HG02885 (cell line): ENCODE measurements around the gene SORBS1.
A peak's percentile ranks its signal among the peaks of the same experiment; 100 is the strongest.

Source experiments
- ATAC-seq: cut with Tn5 transposase; IDR thresholded peaks from one replicate; pipeline ENCODE4 v1.9.1; 2021; ENCODE audit warnings: mild to moderate bottlenecking; ENCODE audit not compliant: unreplicated experiment, poor library complexity

The SORBS1 gene

DNA sequence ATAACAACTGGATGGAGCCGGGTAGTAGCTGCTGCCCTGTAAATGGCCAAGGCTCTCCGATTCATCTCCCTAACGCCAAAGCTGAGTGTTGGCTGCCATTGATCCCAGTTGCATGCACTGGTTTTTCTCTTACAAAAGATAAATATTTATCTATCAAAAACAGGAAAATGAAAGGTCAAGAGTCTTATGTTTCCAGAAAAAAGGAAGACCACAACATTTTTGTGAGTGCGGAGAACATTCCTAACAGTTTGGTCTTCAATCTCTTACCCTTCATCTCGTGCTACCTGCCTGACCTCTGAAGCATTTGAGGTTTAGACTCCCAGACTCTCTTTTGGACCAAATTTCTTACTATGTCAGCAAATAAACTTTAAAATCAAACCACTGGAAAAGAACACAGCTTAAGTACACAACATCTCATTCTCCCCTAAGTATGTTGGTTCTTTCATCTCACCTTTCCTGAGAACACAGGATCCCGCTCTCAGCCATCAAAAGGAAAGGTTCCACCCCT, 61.6 kb downstream of the SORBS1 start:
- ATAC-seq: no peak

DNA sequence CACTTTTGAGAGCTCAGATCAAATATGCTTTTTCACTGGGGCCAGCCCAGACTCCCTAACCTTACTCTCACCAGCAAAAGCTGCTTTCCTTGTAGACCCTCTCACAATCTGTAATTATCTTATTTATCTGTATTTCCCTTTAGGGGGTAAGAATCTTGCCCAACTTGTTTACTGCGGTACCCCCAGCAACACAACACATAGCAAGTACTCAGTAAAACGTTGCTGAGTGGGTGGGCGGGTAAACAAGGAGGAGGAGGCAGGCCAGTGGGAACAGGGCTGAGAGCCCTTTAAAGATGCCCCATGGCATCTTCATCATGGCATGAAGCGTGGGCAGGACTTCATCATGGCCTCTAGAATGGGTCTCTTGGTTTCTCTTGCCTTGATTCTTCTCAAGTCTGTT, 64.2 kb downstream of the SORBS1 start:
- no peak for ATAC-seq

DNA sequence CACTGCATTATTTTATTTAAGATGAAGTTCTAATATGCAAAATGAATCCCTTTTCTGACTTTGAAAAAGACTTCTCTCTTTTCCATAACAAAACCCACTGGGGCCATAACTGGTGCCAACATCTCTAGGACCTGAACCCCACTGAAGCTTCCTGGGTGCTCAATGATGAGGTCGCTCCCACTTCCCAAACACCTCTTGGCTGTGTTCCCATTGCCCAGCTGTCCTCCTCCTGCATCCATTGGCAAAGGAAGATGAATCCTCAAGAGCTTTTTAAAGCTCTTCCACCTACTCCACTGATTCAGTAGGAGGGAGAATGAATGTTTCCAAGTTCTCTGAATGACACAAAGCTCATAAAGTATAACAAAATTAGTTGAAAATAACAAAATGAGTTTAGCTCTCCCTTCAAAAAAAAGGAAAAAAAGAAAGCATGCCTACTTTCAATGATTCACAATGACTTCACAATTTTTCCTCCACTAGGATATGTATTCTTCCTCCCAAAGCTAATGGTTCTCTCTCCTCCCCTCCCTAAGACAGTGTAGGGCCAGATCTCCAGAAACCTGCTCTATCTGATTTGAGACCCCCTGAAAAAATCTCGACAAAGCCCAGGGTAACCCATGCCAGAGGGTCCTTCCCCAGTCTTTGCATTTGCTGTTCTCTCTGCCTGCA, 64.8 kb downstream of the SORBS1 start:
- ATAC-seq: no peak

DNA sequence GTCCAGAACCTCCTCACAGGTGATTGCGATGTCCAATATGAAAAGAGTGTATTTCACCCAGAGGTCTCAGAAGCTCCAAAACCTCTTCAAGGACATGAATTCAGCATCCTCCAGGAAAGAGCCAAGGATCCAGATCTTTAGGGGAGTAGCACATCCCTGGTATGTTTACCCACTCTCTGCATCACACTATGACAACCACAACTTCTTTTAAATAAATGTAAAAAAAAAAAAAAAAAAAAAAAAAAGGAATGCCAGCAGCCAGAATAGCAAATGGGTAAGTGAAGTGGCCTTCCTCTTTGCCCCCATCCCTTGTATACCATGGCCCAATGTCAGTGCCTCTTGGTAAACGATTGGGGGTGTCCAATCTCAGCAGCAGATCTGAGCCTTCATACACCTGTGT, 67.3 kb downstream of the SORBS1 start:
- no peak for ATAC-seq

DNA sequence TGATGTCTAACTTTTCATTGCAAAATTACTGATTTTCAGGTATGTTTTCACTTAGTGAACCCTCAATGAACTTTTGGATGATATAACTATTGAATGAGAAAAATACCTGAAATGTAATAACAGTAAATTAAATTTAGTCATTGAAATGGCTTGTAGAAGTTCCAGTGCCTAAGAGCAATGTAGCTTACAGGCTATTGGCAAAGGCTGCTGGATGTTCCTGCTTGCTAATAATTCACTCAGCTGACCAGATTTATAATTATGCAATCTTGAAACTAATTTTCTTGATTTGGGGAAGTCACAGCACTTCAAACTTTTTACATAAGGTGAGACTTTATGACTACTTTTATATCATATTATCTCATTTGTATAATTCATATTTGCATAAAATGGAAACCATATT, 73.2 kb downstream of the SORBS1 start:
- no peak for ATAC-seq

DNA sequence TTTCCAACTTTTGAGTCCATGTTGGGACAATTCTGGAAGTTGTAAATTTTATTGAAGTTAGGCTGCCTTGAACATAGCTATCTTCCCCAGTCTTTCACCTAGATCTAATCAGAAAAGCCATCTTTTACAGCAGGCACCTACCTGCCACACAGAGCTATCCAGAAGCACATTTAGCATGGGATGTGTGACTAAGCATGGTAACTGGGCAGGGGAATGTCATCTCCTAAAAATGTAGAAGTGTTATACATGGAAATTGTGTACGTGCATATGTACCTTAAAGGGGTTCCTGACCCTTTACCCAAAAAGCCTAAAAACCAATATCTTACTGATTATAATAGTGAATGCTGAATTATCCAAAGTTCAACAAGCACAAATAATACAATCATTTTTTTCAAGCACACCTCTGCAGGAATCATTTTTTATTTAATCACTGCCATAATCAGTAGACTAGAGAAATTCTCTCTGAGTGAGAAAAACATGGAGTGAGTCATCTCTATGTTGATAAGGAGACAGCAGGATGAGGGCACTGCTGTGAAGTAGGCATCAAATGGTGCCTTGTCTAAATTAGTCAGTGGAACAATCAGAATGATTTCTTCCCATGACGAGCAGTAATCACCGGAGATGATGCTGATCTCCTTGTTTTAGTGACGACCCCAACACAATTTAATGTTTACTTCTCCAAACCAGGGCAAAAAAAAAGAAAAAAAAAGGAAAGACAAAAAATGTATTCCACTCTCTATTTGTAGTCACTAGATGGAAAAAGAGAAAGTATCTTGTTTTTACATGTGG, 75.9 kb downstream of the SORBS1 start:
- ATAC-seq: no peak

DNA sequence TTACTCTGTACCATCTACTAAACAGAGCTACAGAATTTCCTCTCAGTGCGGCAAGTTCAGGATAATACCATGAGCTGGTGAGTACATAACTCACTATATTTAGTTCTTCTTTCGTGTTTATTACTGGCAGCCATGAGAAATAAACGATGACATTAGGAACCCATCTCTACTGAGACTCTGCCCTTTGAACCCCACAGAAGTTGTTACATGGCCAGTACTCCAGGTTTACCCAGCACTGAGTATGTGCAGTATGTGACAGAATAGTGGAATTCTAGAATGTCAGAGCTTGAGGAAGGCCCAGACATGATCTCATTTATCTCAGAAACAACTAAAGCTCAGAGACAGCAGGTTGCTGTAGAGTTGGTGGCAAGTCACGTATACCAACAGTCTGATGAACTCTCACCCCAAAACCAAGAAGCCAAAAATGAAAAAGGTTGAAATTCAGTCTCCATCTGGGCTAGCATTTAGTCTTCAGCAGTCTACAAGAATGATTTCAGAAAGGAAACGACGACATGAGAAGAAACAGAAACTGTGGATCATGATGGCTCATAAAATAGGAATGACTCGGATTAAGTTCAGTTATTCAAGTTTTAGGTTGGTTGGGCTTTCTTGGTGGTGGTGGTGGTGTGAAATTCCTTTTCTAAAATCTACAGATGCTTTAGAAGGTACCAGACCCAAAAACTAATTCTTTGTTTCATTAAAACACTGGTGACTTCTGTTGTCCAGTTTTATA, 78.5 kb downstream of the SORBS1 start:
- ATAC-seq: no peak

DNA sequence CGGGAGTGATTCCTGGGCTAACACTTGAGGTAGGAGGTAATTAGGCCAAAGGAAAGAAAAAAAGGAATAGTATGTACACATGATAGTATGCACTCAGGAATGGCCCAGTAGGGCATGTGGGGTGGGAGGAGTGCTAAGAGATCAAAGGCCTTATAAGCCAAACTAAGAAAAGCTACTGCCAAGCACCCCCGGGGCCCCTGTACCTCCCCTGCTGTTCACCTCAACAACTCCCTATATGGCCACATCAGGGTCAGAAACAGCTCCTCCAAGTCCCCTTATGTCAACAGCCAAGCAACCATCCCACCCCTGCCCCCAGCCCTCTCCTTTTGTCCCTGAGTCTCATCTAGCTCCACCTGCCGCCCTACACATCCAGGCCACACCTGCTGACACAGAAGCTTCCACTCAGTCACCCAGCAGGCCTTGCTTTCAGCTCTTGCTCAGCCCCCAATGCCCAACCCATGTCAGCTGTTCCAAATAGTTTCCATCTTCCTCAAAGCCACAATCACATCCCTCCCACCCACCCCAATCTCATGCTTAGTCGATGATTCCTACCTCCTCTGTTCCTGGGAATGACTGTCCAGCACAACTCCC, 80.2 kb downstream of the SORBS1 start:
- no peak for ATAC-seq

DNA sequence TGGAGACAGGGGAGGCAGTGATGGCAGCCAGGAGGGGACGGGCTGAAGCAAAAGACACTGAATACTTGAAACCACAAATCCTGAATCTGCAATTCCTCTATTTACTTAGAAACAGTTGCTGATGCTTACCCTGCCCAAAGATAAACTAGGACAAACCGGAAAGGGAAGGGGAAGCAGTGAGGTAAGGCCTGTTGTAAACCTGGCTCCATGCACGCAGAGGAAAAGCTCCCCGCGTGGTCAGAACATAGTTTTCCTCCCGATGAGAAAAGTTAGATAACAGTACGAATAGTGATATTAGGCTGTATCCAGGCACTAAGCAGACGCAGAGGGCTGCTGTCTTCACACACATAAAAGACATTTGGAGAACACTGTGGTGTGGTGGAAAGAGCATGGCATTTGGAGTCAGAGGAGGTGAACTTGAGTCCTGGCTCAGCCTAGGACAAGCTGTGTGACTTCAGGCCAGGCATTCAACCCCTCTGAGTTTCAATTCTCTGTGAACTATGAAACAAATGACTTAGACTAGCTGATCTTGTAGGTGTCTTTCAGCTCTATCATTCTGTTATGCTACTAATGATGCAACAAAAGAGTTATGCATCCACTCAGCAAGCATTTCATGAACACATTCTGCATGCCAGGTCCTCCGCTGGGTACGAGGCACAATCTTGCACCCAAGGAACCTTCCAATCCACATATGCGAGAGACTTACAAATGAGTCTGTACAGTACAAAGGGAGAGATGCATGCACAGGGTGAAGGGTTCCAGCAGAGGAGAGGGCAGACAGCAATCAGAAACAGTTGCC, 80.9 kb downstream of the SORBS1 start:
- no peak for ATAC-seq

DNA sequence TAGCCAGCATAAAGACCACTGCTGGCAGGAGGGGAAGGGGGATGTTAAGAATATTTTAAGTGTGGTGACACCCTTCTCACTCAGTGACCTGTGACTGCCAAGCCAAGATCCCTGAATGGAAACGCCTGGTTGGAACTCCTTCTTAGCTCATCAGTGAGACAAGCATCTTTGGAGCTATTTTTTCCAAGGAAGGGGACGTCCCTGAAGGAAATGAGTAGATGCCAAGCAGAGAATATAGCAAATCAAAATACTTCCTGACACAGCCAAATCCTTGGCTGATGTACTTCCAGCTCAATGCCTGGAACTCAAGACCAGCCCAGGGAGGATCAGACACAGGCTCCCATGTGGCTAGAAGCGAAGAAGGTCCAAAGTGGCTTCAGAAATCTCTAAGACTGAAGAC, 82.2 kb downstream of the SORBS1 start:
- no peak for ATAC-seq

DNA sequence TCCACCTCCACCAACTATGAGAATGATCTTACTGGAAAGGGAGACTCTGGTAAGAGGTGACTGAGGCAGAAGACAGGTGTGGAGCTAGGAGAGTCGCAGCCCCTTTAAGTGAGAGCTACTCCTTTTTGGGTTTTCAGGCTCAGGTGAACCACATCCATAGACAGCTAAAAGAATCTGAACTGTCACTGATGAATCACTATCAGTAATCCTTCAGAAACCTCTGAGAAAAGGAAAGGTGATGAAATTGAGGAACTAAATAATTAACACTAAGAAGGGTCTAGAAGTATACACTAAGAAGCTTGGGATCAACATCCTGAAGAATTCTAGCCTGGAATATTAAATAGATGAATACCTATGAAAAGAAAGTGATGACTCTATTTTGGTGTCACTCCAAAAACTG, 83.0 kb downstream of the SORBS1 start:
- no peak for ATAC-seq

DNA sequence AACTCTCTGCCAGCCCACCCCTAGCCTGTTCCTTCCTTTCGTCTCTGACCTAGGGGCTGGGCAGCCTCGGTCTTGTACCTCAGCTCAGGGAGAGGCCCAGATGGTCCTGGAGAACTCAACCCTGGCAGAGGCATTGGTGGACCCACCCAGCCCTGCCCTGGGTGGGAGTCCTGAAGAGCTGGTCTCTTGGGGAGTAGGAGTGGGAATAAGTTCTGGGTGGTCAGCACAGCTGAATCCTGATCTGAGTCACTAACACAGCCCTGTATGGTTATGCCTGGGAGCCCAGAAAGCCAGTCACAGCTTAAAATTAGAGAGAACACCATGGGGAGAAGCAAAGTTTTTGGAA, 84.0 kb downstream of the SORBS1 start:
- peak; percentile 45 for ATAC-seq

DNA sequence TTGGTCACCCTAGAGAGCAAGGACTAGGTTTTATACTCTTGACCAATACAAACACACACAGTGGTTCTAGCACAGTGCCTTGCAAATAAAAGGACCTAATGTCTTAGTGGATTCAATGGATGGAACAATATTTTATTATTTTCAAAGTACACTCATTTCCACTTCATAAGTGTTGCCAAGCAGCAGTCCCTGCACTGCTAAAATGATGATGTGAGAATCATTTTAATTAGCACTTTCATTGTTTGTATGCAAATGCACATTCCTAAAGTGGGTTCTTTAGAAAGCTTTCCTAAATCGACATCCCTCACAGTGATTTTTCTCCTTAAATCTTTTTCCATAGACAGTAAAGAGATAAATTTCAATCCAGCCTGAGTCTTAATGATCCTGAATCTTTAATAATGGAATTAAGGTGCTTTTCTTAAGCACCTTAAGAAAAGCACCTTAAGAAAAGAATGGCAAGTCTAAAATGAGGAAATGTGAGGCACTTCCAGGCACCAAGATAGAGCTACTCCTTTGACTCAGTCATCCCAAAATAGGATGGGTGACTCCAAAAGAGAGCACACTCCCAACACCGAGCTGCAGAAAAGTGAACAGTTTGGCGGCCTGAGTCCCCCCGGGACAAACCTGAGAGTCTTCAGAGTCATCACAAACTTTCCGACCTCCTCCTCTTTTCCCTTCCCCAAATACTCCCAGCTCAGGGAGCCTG, 84.5 kb downstream of the SORBS1 start:
- ATAC-seq: peak; percentile 39

DNA sequence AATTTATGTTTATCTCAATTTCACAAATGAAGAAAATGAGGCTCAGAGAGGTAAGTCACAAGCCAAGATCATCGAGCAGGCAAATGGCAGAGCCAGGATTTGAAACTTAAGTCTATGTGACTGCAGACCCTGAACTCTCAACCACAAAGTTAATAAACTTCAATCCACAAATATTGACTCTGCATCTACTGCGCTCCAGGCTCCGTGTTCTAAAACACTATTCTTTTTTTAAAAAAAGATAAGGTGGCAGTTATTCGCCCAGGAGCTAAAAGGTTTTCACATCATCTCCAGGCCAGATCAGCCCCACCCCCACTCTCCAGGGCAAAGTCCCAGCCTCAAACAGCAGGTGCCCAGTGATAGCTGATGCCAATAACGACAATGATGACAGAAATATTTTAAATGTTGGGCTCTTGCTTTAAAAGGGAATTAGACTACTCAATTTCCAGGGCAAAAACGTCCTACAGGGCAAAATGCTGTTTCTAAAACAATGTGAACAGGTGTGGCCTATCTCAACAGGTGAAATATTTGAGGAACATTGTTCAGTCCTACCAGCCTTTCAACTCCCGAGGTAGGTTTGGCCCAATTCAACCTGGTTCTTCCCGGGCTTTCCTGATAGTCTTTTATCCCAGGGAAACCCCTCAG, 85.2 kb downstream of the SORBS1 start:
- no peak for ATAC-seq

DNA sequence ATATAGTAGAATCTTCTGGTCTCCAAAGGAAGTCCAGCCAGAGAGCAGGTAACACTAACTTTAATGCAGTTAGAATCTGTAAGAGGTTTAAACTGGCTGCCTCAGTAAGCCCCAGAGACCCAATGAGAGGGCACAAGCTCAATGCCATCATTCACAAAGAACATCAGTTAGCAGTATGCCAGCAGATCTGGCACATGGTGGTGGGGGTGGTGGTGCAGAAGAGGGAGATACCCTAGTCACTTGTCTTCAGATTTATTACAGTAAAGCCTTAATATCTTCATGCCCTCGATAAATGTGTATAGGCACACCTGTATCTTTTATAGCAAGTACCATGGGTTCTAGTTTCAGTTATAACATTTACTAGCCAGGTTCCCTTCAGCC, 86.2 kb downstream of the SORBS1 start:
- no peak for ATAC-seq

DNA sequence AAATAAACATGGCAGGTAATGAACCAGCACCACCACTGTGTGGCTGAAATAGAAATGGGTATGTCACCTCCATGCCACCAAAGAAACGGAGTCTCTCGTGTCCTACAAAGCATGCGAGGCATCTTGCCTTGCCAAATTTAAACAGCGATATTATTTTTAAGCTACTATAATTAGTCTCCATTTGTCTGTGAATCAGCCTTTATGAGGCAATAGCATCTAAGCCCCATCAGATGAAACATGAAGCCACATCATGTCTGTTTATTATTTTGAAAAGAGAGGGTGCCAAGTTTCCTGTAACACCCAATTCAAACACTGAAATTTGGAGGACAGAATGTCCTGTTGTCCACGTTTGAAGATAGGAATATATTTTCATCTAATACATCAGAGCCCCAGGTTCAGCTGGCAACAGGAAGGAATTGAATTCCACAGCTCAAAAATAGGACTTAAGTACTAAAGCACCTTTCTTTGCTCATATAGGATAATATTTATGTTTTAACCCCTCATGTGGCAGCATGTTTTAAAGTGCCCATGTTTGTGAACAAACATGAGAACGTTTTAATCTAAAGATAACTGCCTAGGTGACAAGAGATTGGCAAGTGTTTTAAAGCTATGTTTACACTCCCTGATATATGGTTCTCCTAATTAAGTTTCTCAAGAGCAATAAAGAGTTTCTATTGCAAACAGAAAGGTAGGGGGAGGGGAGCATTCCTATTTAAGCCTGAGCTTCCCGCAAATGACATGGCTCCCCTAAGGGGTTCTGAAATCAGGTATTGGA, 86.8 kb downstream of the SORBS1 start:
- no peak for ATAC-seq

DNA sequence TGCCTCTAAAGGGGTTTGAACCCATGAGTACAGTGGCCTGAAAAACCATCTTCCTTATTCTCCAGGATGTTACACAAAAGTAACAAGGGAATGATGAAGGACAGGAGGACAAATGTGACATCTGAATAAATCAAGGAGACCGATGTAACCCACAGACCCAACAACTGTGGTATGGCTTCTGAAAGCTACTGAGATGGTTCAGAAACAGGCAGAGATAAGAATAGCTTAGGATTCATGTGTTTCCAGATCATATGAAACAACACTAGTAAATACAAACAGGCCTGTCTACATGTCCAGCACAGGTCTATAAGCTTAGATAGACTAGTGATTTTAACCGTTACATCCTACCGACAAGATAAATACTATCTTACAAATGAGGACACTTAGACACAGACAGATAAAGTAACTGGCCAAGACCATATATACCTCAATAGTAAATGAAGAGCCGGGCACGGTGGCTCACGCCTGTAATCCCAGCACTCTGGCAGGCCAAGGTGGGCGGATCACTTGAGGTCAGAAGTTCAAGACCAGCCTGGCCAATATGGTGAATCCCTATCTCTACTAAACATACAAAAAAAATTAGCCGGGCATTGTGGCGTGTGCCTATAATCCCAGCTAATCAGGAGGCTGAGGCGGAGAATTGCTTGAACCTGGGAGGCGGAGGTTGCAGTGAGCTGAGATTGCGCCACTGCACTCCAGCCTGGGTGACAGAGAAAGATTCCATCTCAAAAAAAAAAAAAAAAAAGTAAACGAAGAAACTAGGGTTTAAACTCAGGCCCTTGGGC, 88.7 kb downstream of the SORBS1 start:
- ATAC-seq: no peak

DNA sequence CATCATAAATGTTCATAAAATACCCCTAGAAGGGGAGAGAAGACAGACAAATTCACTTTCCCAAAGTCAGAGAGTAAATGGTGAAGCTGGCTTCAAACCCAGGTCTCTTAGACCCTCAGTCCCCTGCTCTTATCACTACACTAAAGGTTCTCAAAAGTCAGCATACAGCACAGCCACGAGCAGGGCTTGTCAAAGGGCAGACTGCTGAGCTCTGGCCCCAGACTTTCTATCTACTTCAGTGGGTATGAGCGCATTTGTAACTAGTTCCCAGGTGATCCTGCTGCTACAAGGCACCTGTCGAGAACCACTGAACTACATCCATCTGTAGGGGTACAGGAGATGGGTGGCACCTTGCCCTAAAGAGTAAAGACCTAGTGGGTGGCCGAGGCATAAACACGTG, 91.5 kb downstream of the SORBS1 start:
- ATAC-seq: no peak
